A673 (cell line): ENCODE results near the gene GAPDH. TPM values are rescaled to one million over a fixed set of nuclear protein-coding genes. Genes with fewer than 3 reads are reported as not detected.

Experiments used
- BruUV-seq: library from RNA; stranded (reverse); fragments of 400-500 nt; replicated peaks from 2 replicates; lab custom pipeline; 2021; lab: Mats Ljungman, UMichigan
- CTCF ChIA-PET: fragments of 300-600 bp; sonication (Branson Sonifier 250); formaldehyde crosslinking; loops from one replicate; lab custom pipeline; 2022; ENCODE audit warnings: antibody characterized with exemption; lab: Charles Lee
- POLR2A ChIA-PET: fragments of 300-600 bp; sonication (Branson Sonifier 250); formaldehyde crosslinking; loops from one replicate; lab custom pipeline; 2022; ENCODE audit warnings: antibody characterized with exemption; ENCODE audit not compliant: low non-redundant PET; lab: Charles Lee
- DNase-seq: peaks from one replicate; pipeline ENCODE4 v3.0.0-alpha.2; 2015; ENCODE audit warnings: low spot score
- H3K27ac ChIP-seq: fragments of 200-600 bp; sonication (generic); 2 replicates; pipeline ENCODE4 v1.5.1; 2016; ENCODE audit warnings: mixed run types, low read depth, mild to moderate bottlenecking, mixed read lengths, antibody characterized with exemption, low read length; ENCODE audit not compliant: poor library complexity, severe bottlenecking
- H3K27me3 ChIP-seq: fragments of 200-600 bp; sonication (generic); replicated peaks from 2 replicates; pipeline ENCODE4 v1.6.1; 2017; ENCODE audit warnings: mixed run types, low read depth, mild to moderate bottlenecking, mixed read lengths, antibody characterized with exemption, low read length; ENCODE audit not compliant: insufficient read depth, poor library complexity
- H3K36me3 ChIP-seq: fragments of 200-600 bp; sonication (generic); 2 replicates; pipeline ENCODE4 v1.6.1; 2016; ENCODE audit warnings: mixed run types, mild to moderate bottlenecking, mixed read lengths, antibody characterized with exemption, low read length; ENCODE audit not compliant: insufficient read depth, poor library complexity, severe bottlenecking
- H3K4me1 ChIP-seq: fragments of 200-600 bp; sonication (generic); 2 replicates; pipeline ENCODE4 v1.6.1; 2017; ENCODE audit warnings: mixed run types, mild to moderate bottlenecking, mixed read lengths, antibody characterized with exemption, low read length; ENCODE audit not compliant: insufficient read depth, poor library complexity, severe bottlenecking
- H3K4me3 ChIP-seq: fragments of 200-600 bp; sonication (generic); 2 replicates; pipeline ENCODE4 v1.5.1; 2016; ENCODE audit warnings: low read depth, mixed run types, mild to moderate bottlenecking, mixed read lengths, low read length; ENCODE audit not compliant: poor library complexity, severe bottlenecking
- H3K9me3 ChIP-seq: fragments of 200-600 bp; sonication (generic); 2 replicates; pipeline ENCODE4 v1.6.1; 2016; ENCODE audit warnings: mixed run types, low read depth, mild to moderate bottlenecking, mixed read lengths, antibody characterized with exemption, low read length; ENCODE audit not compliant: poor library complexity, severe bottlenecking
- EZH2 ChIP-seq: fragments of 200-600 bp; sonication (generic); IDR thresholded peaks from 2 replicates; pipeline ENCODE4 v1.6.1; 2017; ENCODE audit warnings: borderline replicate concordance, low read depth, mild to moderate bottlenecking, mixed read lengths, antibody characterized with exemption, low read length; ENCODE audit not compliant: poor library complexity, severe bottlenecking
- intact Hi-C: fragments of 100-400 bp; cut with micrococcal nuclease; formaldehyde crosslinking; loops from one replicate; pipeline ENCODE4 v1.10.0; 2022; ENCODE audit not compliant: unreplicated experiment
- total RNA-seq: library from RNA; stranded (reverse); gene quantifications from 2 replicates; pipeline ENCODE4 v1.2.3, GENCODE V29; 2021
- TF ChIP-seq, protein P1 (sequence below): fragments of 300-800, 200-600 bp; sonication (generic); conservative IDR thresholded peaks from 2 replicates; pipeline ENCODE4 v1.5.1; 2017; ENCODE audit warnings: low read depth, mild to moderate bottlenecking, antibody characterized with exemption, low read length, moderate library complexity, mixed read lengths

The GAPDH gene
- total RNA-seq, 1 experiment from 2014 or later: 5,657 TPM

DNA sequence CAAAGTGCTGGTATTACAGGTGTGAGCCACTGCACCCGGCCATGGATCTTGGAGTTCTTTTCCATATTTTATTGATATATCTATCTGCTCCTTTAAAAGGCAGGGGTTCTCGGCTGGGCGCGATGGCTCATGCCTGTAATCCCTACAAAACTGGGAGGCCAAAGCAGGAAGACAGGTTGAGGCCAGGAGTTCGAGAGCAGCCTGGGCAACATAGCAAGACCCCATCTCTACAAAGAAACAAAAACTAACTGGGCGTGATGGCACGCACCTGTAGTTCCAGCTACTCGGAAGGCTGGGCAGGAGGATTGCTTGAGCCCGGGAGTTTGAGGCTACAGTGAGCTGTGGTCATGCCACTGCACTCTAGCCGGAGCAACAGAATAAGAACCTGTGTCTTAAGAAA lies 12.1 kb upstream of the GAPDH start:
- H3K27me3 ChIP-seq: no peaks in the 10 kb centered on the region
- intact Hi-C loops: no loop called here
- H3K9me3 ChIP-seq: no peaks in the 10 kb centered on the region
- CTCF ChIA-PET: no interaction called here
- no peak overlapping the region for H3K27ac ChIP-seq
- peaks cover 98% of the 10 kb centered on the region for H3K36me3 ChIP-seq
- no peaks in the 10 kb centered on the region for H3K4me1 ChIP-seq
- POLR2A ChIA-PET: no interaction called here
- H3K4me3 ChIP-seq: no peak overlapping the region
- no TSS peak for BruUV-seq
- no peak for DNase-seq
- TF ChIP-seq EZH2: no peak
- TF ChIP-seq, protein P1, sequence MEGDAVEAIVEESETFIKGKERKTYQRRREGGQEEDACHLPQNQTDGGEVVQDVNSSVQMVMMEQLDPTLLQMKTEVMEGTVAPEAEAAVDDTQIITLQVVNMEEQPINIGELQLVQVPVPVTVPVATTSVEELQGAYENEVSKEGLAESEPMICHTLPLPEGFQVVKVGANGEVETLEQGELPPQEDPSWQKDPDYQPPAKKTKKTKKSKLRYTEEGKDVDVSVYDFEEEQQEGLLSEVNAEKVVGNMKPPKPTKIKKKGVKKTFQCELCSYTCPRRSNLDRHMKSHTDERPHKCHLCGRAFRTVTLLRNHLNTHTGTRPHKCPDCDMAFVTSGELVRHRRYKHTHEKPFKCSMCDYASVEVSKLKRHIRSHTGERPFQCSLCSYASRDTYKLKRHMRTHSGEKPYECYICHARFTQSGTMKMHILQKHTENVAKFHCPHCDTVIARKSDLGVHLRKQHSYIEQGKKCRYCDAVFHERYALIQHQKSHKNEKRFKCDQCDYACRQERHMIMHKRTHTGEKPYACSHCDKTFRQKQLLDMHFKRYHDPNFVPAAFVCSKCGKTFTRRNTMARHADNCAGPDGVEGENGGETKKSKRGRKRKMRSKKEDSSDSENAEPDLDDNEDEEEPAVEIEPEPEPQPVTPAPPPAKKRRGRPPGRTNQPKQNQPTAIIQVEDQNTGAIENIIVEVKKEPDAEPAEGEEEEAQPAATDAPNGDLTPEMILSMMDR: no peak

DNA sequence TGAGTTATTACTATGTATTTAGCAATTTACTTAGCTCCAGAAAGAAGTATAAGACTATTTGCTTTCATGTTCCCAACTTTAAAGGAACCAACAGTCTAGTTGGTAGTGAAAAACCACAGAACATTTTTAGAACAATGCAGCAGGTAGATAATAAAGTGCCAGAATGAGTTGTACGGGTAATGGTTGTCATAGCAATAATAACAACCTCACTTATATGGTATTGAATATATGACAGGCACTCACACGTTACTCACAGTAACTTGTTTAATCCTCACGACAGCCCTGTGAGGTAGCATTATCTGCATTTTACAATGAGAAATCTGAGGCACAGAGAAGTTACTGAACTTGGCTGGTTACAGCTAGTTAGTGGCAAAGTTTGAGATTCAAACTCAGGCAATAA lies 10.6 kb upstream of the GAPDH start:
- Histone ChIP-seq H3K4me3 (no peak overlapping the region), H3K36me3 (peaks cover 98% of the 10 kb centered on the region), H3K27me3 (no peaks in the 10 kb centered on the region), H3K27ac (no peak overlapping the region), H3K4me1 (no peaks in the 10 kb centered on the region), H3K9me3 (no peaks in the 10 kb centered on the region)
- ChIA-PET CTCF (no interaction called here), POLR2A (no interaction called here)
- intact Hi-C loops: no loop called here
- DNase-seq: no peak
- TF ChIP-seq EZH2: no peak
- TF ChIP-seq, protein P1: no peak
- no TSS peak for BruUV-seq

DNA sequence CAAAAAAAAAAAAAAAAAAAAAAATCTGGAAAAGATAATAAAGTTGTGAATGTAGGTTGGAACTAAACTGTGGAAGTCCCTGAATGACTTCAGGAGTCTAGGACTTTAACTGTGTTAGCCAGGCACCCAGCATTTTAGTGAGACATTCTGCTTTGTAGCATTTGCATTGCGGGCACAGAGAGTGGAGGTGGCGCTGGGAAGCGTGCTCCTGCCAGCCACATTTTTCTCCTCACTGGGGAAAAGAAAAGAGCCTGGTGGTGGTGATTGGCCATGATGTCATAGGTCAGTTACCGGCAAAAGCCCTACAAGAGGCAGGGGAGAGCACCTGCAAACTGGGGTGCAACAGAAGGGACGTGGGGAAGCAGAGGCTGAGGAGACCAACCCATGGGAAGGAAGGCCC lies 9.7 kb upstream of the GAPDH start:
- CTCF ChIA-PET: no interaction called here
- peaks cover 100% of the 10 kb centered on the region for H3K36me3 ChIP-seq
- no peak overlapping the region for H3K27ac ChIP-seq
- POLR2A ChIA-PET: no interaction called here
- H3K9me3 ChIP-seq: no peaks in the 10 kb centered on the region
- DNase-seq: no peak
- H3K4me1 ChIP-seq: no peaks in the 10 kb centered on the region
- H3K27me3 ChIP-seq: no peaks in the 10 kb centered on the region
- no TSS peak for BruUV-seq
- no peak overlapping the region for H3K4me3 ChIP-seq
- no peak for TF ChIP-seq EZH2
- TF ChIP-seq, protein P1: no peak
- intact Hi-C loops: no loop called here
